DMS 273 (cell line): ENCODE measurements around the gene CDH12.
A peak's percentile ranks its signal among the peaks of the same experiment; 100 is the strongest.
"Not testable (repeated sequence)": the region's sequence is repeated elsewhere in the genome, so short reads cannot be mapped to it uniquely, and the experiment has no call there.

Experiments
- DNase-seq: peaks from one replicate; lab custom pipeline; 2025; ENCODE audit not compliant: unreplicated experiment; lab: John Stamatoyannopoulos, UW

CDH12 gene

GRCh38 chr5:22053195-22053594 is 799.9 kb downstream of the CDH12 start:
- no peak for DNase-seq

- no peak for DNase-seq
Observed at GRCh38 chr5:22051881-22052280, 801.3 kb downstream of the CDH12 start.

- no peak for DNase-seq
Observed at GRCh38 chr5:22050931-22051330, 802.2 kb downstream of the CDH12 start.

- DNase-seq, result no peak
Observed at GRCh38 chr5:22044229-22044628, 808.9 kb downstream of the CDH12 start.

GRCh38 chr5:22036061-22036460 is 817.1 kb downstream of the CDH12 start:
- DNase-seq, result no peak

- no peak for DNase-seq
Observed at GRCh38 chr5:22033066-22033465, 820.1 kb downstream of the CDH12 start.

GRCh38 chr5:22023784-22024183 is 829.4 kb downstream of the CDH12 start:
- no peak for DNase-seq

- DNase-seq, result not testable (repeated sequence)
Observed at GRCh38 chr5:22012893-22013292, 840.3 kb downstream of the CDH12 start.

GRCh38 chr5:22010808-22011207 is 842.3 kb downstream of the CDH12 start:
- not testable (repeated sequence) for DNase-seq

GRCh38 chr5:22001097-22001496 is 852.0 kb downstream of the CDH12 start:
- DNase-seq, result not testable (repeated sequence)

GRCh38 chr5:21985799-21986198 is 867.3 kb downstream of the CDH12 start:
- DNase-seq, result not testable (repeated sequence)

GRCh38 chr5:21951571-21951970 is 901.6 kb downstream of the CDH12 start:
- DNase-seq, result not testable (repeated sequence)

GRCh38 chr5:21931116-21931515 is 922.0 kb downstream of the CDH12 start:
- DNase-seq, result peak; percentile 82

- DNase-seq, result peak; percentile 75
Observed at GRCh38 chr5:21919414-21920022, 933.6 kb downstream of the CDH12 start.

GRCh38 chr5:21918451-21918850 is 934.7 kb downstream of the CDH12 start:
- no peak for DNase-seq

- DNase-seq, result no peak
Observed at GRCh38 chr5:21910731-21911130, 942.4 kb downstream of the CDH12 start.

- DNase-seq, result no peak
Observed at GRCh38 chr5:21895766-21896350, 957.3 kb downstream of the CDH12 start.

GRCh38 chr5:21893161-21893560 is 960.0 kb downstream of the CDH12 start:
- DNase-seq, result no peak

- no peak for DNase-seq
Observed at GRCh38 chr5:21889581-21889980, 963.6 kb downstream of the CDH12 start.

- DNase-seq, result no peak
Observed at GRCh38 chr5:21882074-21882745, 970.9 kb downstream of the CDH12 start.

- no peak for DNase-seq
Observed at GRCh38 chr5:21880164-21880563, 973.0 kb downstream of the CDH12 start.

- no peak for DNase-seq
Observed at GRCh38 chr5:21862986-21863385, 990.2 kb downstream of the CDH12 start.
